ENCODE measurements around the gene HK3. TPM values are rescaled to one million over a fixed set of nuclear protein-coding genes. Genes with fewer than 3 reads are reported as not detected.

Gene HK3
- polyA plus RNA-seq, 1 donor (not counting 4 experiments of a cell fraction or from before 2014, with no cell fraction given), result not detected

DNA sequence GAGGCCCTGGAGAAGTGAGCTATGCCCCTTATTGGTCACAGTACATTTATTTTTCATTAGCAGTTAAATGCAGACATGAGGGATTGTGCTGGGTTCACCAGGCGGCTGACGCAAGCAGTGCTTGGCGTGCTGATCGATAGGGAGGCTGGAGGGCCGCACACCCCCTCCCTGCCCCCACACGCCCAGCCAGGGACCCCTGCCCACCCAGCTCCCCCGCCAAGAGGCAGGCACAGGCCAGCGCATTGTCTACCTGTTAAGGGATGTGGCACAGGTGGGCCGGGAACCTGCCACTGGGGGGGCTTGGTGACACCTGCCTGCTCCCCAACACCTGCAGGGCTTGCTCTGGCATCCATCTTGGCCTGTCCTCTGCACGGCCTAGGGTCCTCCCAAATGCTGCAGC lies 39.2 kb downstream of the HK3 start:
- dilution Hi-C loops (cut with MboI; ENCODE audit: extremely low pct_ligation_motif_present, low sequenced_read_pairs), result no loop called here
- FAIRE-seq, result no peak

DNA sequence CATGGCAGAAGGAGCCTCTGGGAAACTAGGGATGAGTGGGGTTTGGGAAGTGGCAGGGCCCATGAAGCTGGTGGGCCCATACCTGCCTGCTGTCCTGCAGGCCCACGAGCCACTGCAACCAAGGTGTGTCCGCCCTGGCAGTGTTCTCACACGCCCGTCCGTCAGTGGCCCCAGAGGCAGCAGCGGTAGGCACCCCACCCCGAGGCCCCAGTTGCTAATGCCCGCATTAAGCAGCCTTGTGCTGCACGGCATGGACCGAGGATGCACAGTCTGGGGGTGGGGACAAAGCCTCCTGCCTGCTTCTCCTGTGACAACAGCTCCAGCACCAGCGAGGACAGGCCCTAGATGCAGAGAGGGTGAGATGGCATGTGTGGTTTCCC lies 41.3 kb downstream of the HK3 start:
- Histone ChIP-seq H2AFZ (ENCODE audit: control insufficient read depth, low read length) (no peak overlapping the region), H3K9me3 (ENCODE audit: control insufficient read depth, low read depth, low read length) (no peaks in the 10 kb centered on the region), H4K20me1 (ENCODE audit: control insufficient read depth, extremely low read depth, insufficient read depth, low read length) (no peaks in the 10 kb centered on the region), H3K4me2 (ENCODE audit: control insufficient read depth, extremely low read depth, insufficient read depth, low read depth, low read length) (no peak overlapping the region), H3K36me3 (ENCODE audit: control insufficient read depth in 2 of 2, extremely low read depth in 1 of 2, insufficient read depth in 2 of 2, low read length in 2 of 2) (no peaks in the 10 kb centered on the region), H3K27ac (ENCODE audit: control insufficient read depth, insufficient read depth, low read length) (no peak overlapping the region), H3K9ac (ENCODE audit: control insufficient read depth, extremely low read depth, insufficient read depth, low read length) (no peak overlapping the region), H3K4me3 (ENCODE audit: control insufficient read depth in 2 of 3, extremely low read depth in 1 of 3, insufficient read depth in 2 of 3, low read depth in 1 of 3, low read length in 3 of 3) (no peak overlapping the region), H3K4me1 (ENCODE audit: control insufficient read depth, extremely low read depth, insufficient read depth, low read length) (no peaks in the 10 kb centered on the region), H3K27me3 (ENCODE audit: control insufficient read depth, extremely low read depth, insufficient read depth, low read length) (peaks cover 11% of the 10 kb centered on the region), H3K9me1 (ENCODE audit: control insufficient read depth, extremely low read depth, insufficient read depth, low read length) (no peaks in the 10 kb centered on the region), H3K79me2 (ENCODE audit: control insufficient read depth, insufficient read depth, low read length) (no peaks in the 10 kb centered on the region)
- TF ChIP-seq EZH2 (IDR thresholded peaks at IDR 0.05; ENCODE audit: low read length), result no peak
- TF ChIP-seq, protein P1, sequence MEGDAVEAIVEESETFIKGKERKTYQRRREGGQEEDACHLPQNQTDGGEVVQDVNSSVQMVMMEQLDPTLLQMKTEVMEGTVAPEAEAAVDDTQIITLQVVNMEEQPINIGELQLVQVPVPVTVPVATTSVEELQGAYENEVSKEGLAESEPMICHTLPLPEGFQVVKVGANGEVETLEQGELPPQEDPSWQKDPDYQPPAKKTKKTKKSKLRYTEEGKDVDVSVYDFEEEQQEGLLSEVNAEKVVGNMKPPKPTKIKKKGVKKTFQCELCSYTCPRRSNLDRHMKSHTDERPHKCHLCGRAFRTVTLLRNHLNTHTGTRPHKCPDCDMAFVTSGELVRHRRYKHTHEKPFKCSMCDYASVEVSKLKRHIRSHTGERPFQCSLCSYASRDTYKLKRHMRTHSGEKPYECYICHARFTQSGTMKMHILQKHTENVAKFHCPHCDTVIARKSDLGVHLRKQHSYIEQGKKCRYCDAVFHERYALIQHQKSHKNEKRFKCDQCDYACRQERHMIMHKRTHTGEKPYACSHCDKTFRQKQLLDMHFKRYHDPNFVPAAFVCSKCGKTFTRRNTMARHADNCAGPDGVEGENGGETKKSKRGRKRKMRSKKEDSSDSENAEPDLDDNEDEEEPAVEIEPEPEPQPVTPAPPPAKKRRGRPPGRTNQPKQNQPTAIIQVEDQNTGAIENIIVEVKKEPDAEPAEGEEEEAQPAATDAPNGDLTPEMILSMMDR (optimal IDR thresholded peaks at IDR 0.05 in 1 of 3, IDR thresholded peaks at IDR 0.05 in 1 of 3, conservative IDR thresholded peaks at IDR 0.05 in 1 of 3; ENCODE audit: extremely low read depth in 1 of 3, insufficient read depth in 2 of 3, low read length in 3 of 3), result no peak
- no peak for DNase-seq (ENCODE audit: low read depth, low spot score)
- no peak for FAIRE-seq
- dilution Hi-C loops (cut with MboI; ENCODE audit: extremely low pct_ligation_motif_present, low sequenced_read_pairs), result no loop called here

More for the DNA sequence above, 39.2 kb downstream of the HK3 start:
- Histone ChIP-seq H3K27ac (ENCODE audit: control insufficient read depth, insufficient read depth, low read length) (no peak overlapping the region), H3K9ac (ENCODE audit: control insufficient read depth, extremely low read depth, insufficient read depth, low read length) (no peak overlapping the region), H3K36me3 (ENCODE audit: control insufficient read depth in 2 of 2, extremely low read depth in 1 of 2, insufficient read depth in 2 of 2, low read length in 2 of 2) (no peaks in the 10 kb centered on the region), H3K4me3 (ENCODE audit: control insufficient read depth in 2 of 3, extremely low read depth in 1 of 3, insufficient read depth in 2 of 3, low read depth in 1 of 3, low read length in 3 of 3) (no peak overlapping the region), H3K9me3 (ENCODE audit: control insufficient read depth, low read depth, low read length) (no peaks in the 10 kb centered on the region), H3K9me1 (ENCODE audit: control insufficient read depth, extremely low read depth, insufficient read depth, low read length) (no peaks in the 10 kb centered on the region), H3K27me3 (ENCODE audit: control insufficient read depth, extremely low read depth, insufficient read depth, low read length) (peaks cover 17% of the 10 kb centered on the region), H3K4me2 (ENCODE audit: control insufficient read depth, extremely low read depth, insufficient read depth, low read depth, low read length) (no peak overlapping the region), H3K4me1 (ENCODE audit: control insufficient read depth, extremely low read depth, insufficient read depth, low read length) (no peaks in the 10 kb centered on the region), H4K20me1 (ENCODE audit: control insufficient read depth, extremely low read depth, insufficient read depth, low read length) (no peaks in the 10 kb centered on the region), H3K79me2 (ENCODE audit: control insufficient read depth, insufficient read depth, low read length) (no peaks in the 10 kb centered on the region), H2AFZ (ENCODE audit: control insufficient read depth, low read length) (no peak overlapping the region)
- DNase-seq (ENCODE audit: low read depth, low spot score), result no peak
- TF ChIP-seq, protein P1 (optimal IDR thresholded peaks at IDR 0.05 in 1 of 3, IDR thresholded peaks at IDR 0.05 in 1 of 3, conservative IDR thresholded peaks at IDR 0.05 in 1 of 3; ENCODE audit: extremely low read depth in 1 of 3, insufficient read depth in 2 of 3, low read length in 3 of 3), result no peak
- TF ChIP-seq EZH2 (IDR thresholded peaks at IDR 0.05; ENCODE audit: low read length), result no peak

Measured in keratinocyte (primary cell).